HepG2 (cell line): ENCODE measurements around the gene AGXT. TPM values are rescaled to one million over a fixed set of nuclear protein-coding genes. Genes with fewer than 3 reads are reported as not detected.

Source experiments
- SMAD1 ChIP-seq: sonication (generic); formaldehyde crosslinking; IDR thresholded peaks from 2 replicates; pipeline ENCODE4 v1.4.0; 2020; ENCODE audit warnings: missing genetic modification reagents, low read depth, mild to moderate bottlenecking, borderline replicate concordance
- TOE1 ChIP-seq: sonication (generic); formaldehyde crosslinking; IDR thresholded peaks from 2 replicates; pipeline ENCODE4 v1.4.0; 2020; ENCODE audit warnings: mild to moderate bottlenecking, missing genetic modification reagents
- ZBTB14 ChIP-seq: sonication (generic); formaldehyde crosslinking; IDR thresholded peaks from 2 replicates; pipeline ENCODE4 v1.4.0; 2020; ENCODE audit warnings: missing genetic modification reagents
- ZBTB46 ChIP-seq: sonication (generic); formaldehyde crosslinking; IDR thresholded peaks from 2 replicates; pipeline ENCODE4 v1.4.0; 2020; ENCODE audit warnings: mild to moderate bottlenecking, missing genetic modification reagents, borderline replicate concordance
- ZHX2 ChIP-seq, 2 experiments: sonication (generic) in 1 of 2; formaldehyde crosslinking in 1 of 2; IDR thresholded peaks; 2 replicates each; pipeline versions ENCODE4 v1.6.1 to v1.9.0; 2014 to 2022; ENCODE audit warnings: antibody characterized with exemption in 1 of 2, borderline replicate concordance in 1 of 2, inconsistent platforms in 1 of 2, low read depth in 1 of 2, missing genetic modification reagents in 1 of 2
- ZNF407 ChIP-seq: sonication (generic); formaldehyde crosslinking; IDR thresholded peaks from one replicate; pipeline ENCODE4 v1.5.1; 2020; ENCODE audit warnings: mild to moderate bottlenecking, missing genetic modification reagents; ENCODE audit errors: not compliant biosample characterization
- ZNF468 ChIP-seq: sonication (generic); formaldehyde crosslinking; IDR thresholded peaks from 2 replicates; pipeline ENCODE4 v1.8.0; 2022; ENCODE audit warnings: mild to moderate bottlenecking, moderate library complexity, missing genetic modification reagents
- ZNF678 ChIP-seq: sonication (generic); formaldehyde crosslinking; IDR thresholded peaks from 2 replicates; pipeline ENCODE4 v1.4.0; 2020; ENCODE audit warnings: mild to moderate bottlenecking, missing genetic modification reagents
- ZNF879 ChIP-seq: sonication (generic); formaldehyde crosslinking; IDR thresholded peaks from 2 replicates; pipeline ENCODE4 v1.8.1; 2023; ENCODE audit warnings: missing genetic modification reagents
- polyA plus RNA-seq, 8 experiments: library from polyadenylated mRNA; depleted of rRNA in 3 of 8; stranded (reverse) in 7 of 8; unstranded in 1 of 8; fragments of >200 nt; fragmentation: Illumina TruSeq in 4 of 8; extraction: Trizol in 4 of 8; gene quantifications; 2 replicates each; pipeline versions ENCODE4 v1.2.1 to v1.2.3, GENCODE V29; 2011 to 2016; ENCODE audit warnings: low read depth in 4 of 8, missing spikeins in 1 of 8, mixed read lengths in 1 of 8; ENCODE audit not compliant: insufficient read depth in 1 of 8
- total RNA-seq, 5 experiments: library from RNA; depleted of rRNA; stranded (reverse); fragments of >200 nt; fragmentation: Illumina TruSeq; extraction: Trizol; gene quantifications; 2 replicates each; pipeline ENCODE4 v1.2.3, GENCODE V29; 2016; ENCODE audit warnings: low read depth in 1 of 5

Gene AGXT
- total and polyA plus RNA-seq, 2 of the 13 experiments (the other 11 are each of a cell fraction or from before 2014, with no cell fraction given), result 41.9 to 96.1 TPM

- TF ChIP-seq ZBTB14 (CRISPR knock-in tag) (no peak), SMAD1 (CRISPR knock-in tag) (no peak; the same call in 1 of the 2 replicates), ZHX2 (IDR thresholded peaks at IDR 0.05; ENCODE audit: low read depth) (peak; percentile 62; the same call in 1 of the 2 replicates), ZHX2 (CRISPR knock-in tag; IDR thresholded peaks at IDR 0.05; ENCODE audit: borderline replicate concordance) (no peak), ZNF407 (CRISPR knock-in tag) (peak; percentile 53), TOE1 (CRISPR knock-in tag) (no peak), ZNF468 (CRISPR knock-in tag) (no peak; the same call in 1 of the 2 replicates), ZBTB46 (no peak), ZNF879 (CRISPR knock-in tag) (peak; percentile 88; the same call in 1 of the 2 replicates), ZNF678 (CRISPR knock-in tag) (peak; percentile 86; the same call in 1 of the 2 replicates)
These were observed 8.0 kb downstream of the AGXT start (continued) for GRCh38 chr2:240876475-240877251.
